SK-N-SH (cell line): Measurements from ENCODE around the gene RFFL. TPM values are rescaled to one million over a fixed set of nuclear protein-coding genes. Genes with fewer than 3 reads are reported as not detected.

ENCODE experiments used
- CTCF ChIA-PET: fragments of 300-600, 350-600 bp; formaldehyde crosslinking; extraction: SDS; loops from one replicate; lab custom pipeline; 2021; lab: Yijun Ruan, JAX
- POLR2A ChIA-PET: fragments of 350-600 bp; sonication (Branson Sonifier 250); formaldehyde crosslinking; extraction: SDS; loops from one replicate; lab custom pipeline; 2020; ENCODE audit warnings: antibody characterized with exemption, inconsistent platforms; lab: Yijun Ruan, JAX
- DNase-seq: peaks from one replicate; pipeline ENCODE4 v3.0.0; 2012
- H2AFZ ChIP-seq: fragments of 200-600 bp; sonication (generic); 2 replicates; pipeline ENCODE4 v1.8.1; 2016; ENCODE audit warnings: antibody characterized with exemption, mild to moderate bottlenecking, low read depth
- H3F3A ChIP-seq: fragments of 200-600 bp; sonication (generic); replicated peaks from 2 replicates; pipeline ENCODE3; 2016; ENCODE audit warnings: antibody characterized with exemption, mild to moderate bottlenecking; ENCODE audit not compliant: insufficient read depth
- H3K27ac ChIP-seq, 2 experiments: fragments of 200-500 bp in 1 of 2; fragments of 200-600 bp in 1 of 2; sonication (Bioruptor generic) in 1 of 2; sonication (generic), shearing (Covaris generic) in 1 of 2; 2 replicates each; pipeline versions ENCODE4 v1.5.1 to v1.6.1; 2014 to 2016; ENCODE audit warnings: low read depth in 2 of 2, inconsistent platforms in 1 of 2, low read length in 1 of 2, mild to moderate bottlenecking in 1 of 2, mixed read lengths in 1 of 2
- H3K27me3 ChIP-seq: fragments of 200-600 bp; sonication (generic), shearing (Covaris generic); 2 replicates; pipeline ENCODE4 v1.6.1; 2016; ENCODE audit warnings: mixed run types; ENCODE audit not compliant: insufficient read depth
- H3K36me3 ChIP-seq, 2 experiments: fragments of 200-500 bp in 1 of 2; fragments of 200-600 bp in 1 of 2; sonication (Bioruptor generic) in 1 of 2; sonication (generic) in 1 of 2; replicated peaks in 1 of 2; 2 replicates each; pipeline versions ENCODE3 to v1.5.1; 2014 to 2016; ENCODE audit warnings: low read length in 1 of 2, mild to moderate bottlenecking in 1 of 2; ENCODE audit not compliant: insufficient read depth in 2 of 2, control insufficient read depth in 1 of 2
- H3K4me1 ChIP-seq, 2 experiments: fragments of 200-500 bp in 1 of 2; fragments of 200-600 bp in 1 of 2; sonication (Bioruptor generic) in 1 of 2; sonication (generic), shearing (Covaris generic) in 1 of 2; 2 replicates each; pipeline versions ENCODE4 v1.5.1 to v1.6.1; 2014 to 2016; ENCODE audit warnings: low read depth in 1 of 2, low read length in 1 of 2, mixed run types in 1 of 2; ENCODE audit not compliant: insufficient read depth in 2 of 2, control insufficient read depth in 1 of 2
- H3K4me2 ChIP-seq: fragments of 200-600 bp; sonication (generic), shearing (Covaris generic); 2 replicates; pipeline ENCODE4 v1.6.1; 2017; ENCODE audit warnings: mixed run types
- H3K4me3 ChIP-seq, 2 experiments: fragments of 200-500 bp in 1 of 2; fragments of 200-600 bp in 1 of 2; sonication (Bioruptor generic) in 1 of 2; sonication (generic), shearing (Covaris generic) in 1 of 2; 2 replicates each; pipeline versions ENCODE4 v1.5.1 to v1.8.1; 2014 to 2016; ENCODE audit warnings: low read depth in 2 of 2, inconsistent platforms in 1 of 2, low read length in 1 of 2, mild to moderate bottlenecking in 1 of 2, mixed read lengths in 1 of 2, moderate library complexity in 1 of 2
- H3K79me2 ChIP-seq: fragments of 200-600 bp; sonication (generic); 2 replicates; pipeline ENCODE4 v1.8.1; 2017; ENCODE audit warnings: mild to moderate bottlenecking; ENCODE audit not compliant: insufficient read depth
- H3K9ac ChIP-seq: fragments of 200-600 bp; sonication (generic); 2 replicates; pipeline ENCODE4 v1.6.1; 2017; ENCODE audit warnings: mixed run types
- H3K9me2 ChIP-seq: fragments of 200-600 bp; sonication (generic); 2 replicates; pipeline ENCODE4 v1.6.1; 2017; ENCODE audit warnings: mixed run types
- H3K9me3 ChIP-seq: fragments of 200-600 bp; sonication (generic); 2 replicates; pipeline ENCODE4 v1.6.1; 2017; ENCODE audit warnings: mixed run types, mild to moderate bottlenecking, moderate library complexity
- H4K20me1 ChIP-seq: fragments of 200-600 bp; sonication (generic); 2 replicates; pipeline ENCODE4 v1.6.1; 2017; ENCODE audit warnings: mild to moderate bottlenecking, mixed run types; ENCODE audit not compliant: insufficient read depth
- CHD2 ChIP-seq: fragments of 150-350 bp; IDR thresholded peaks from 2 replicates; pipeline ENCODE4 v1.6.1; 2018; ENCODE audit warnings: low read length; ENCODE audit not compliant: partially characterized antibody
- ELF1 ChIP-seq: IDR thresholded peaks from 2 replicates; pipeline ENCODE4 v1.4.0; 2012
- EP300 ChIP-seq, 2 experiments: IDR thresholded peaks; 2 replicates each; pipeline versions ENCODE4 v1.4.0 to v1.6.1; 2012; ENCODE audit warnings: borderline replicate concordance in 1 of 2, low read depth in 1 of 2, low read length in 1 of 2
- EZH2phosphoT487 ChIP-seq: fragments of 200-600 bp; sonication (generic); IDR thresholded peaks from 2 replicates; pipeline ENCODE4 v1.6.1; 2017; ENCODE audit warnings: low read depth, mixed run types, mild to moderate bottlenecking, antibody characterized with exemption, moderate library complexity, borderline replicate concordance
- FOSL2 ChIP-seq: IDR thresholded peaks from 2 replicates; pipeline ENCODE4 v1.4.0; 2012; ENCODE audit warnings: low read depth, mild to moderate bottlenecking, moderate library complexity, borderline replicate concordance
- FOXJ3 ChIP-seq: sonication (generic); formaldehyde crosslinking; IDR thresholded peaks from 2 replicates; pipeline ENCODE4 v1.5.1; 2020; ENCODE audit warnings: mild to moderate bottlenecking, missing genetic modification reagents
- FOXM1 ChIP-seq: IDR thresholded peaks from 2 replicates; pipeline ENCODE4 v1.4.0; 2012; ENCODE audit warnings: low read depth, mild to moderate bottlenecking
- GABPA ChIP-seq: IDR thresholded peaks from 2 replicates; pipeline ENCODE4 v1.4.0; 2012; ENCODE audit warnings: low read depth, mild to moderate bottlenecking
- GATA2 ChIP-seq: sonication (generic); formaldehyde crosslinking; IDR thresholded peaks from 2 replicates; pipeline ENCODE4 v1.5.0; 2020; ENCODE audit warnings: mild to moderate bottlenecking, missing genetic modification reagents
- MEF2A ChIP-seq: IDR thresholded peaks from 2 replicates; pipeline ENCODE4 v1.4.0; 2012; ENCODE audit warnings: low read depth, borderline replicate concordance
- MXI1 ChIP-seq: IDR thresholded peaks from 2 replicates; pipeline ENCODE4 v1.6.1; 2012; ENCODE audit warnings: mild to moderate bottlenecking, low read depth, low read length, improper control_type of control experiment
- NRF1 ChIP-seq: IDR thresholded peaks from 2 replicates; pipeline ENCODE4 v1.6.1; 2012; ENCODE audit warnings: low read depth, mild to moderate bottlenecking, low read length
- POLR2AphosphoS5 ChIP-seq: IDR thresholded peaks from 2 replicates; pipeline ENCODE4 v1.6.1; 2012; ENCODE audit warnings: low read depth, low read length
- RAD21 ChIP-seq: IDR thresholded peaks from 2 replicates; pipeline ENCODE4 v1.6.1; 2012; ENCODE audit warnings: mild to moderate bottlenecking, low read length
- RCOR1 ChIP-seq: fragments of 150-350 bp; IDR thresholded peaks from 2 replicates; pipeline ENCODE4 v1.6.1; 2017; ENCODE audit warnings: antibody characterized with exemption, low read length
- RFX5 ChIP-seq: IDR thresholded peaks from 2 replicates; pipeline ENCODE4 v1.6.1; 2012; ENCODE audit warnings: mild to moderate bottlenecking, improper control_type of control experiment, low read length
- RXRA ChIP-seq: IDR thresholded peaks from 2 replicates; pipeline ENCODE4 v1.4.0; 2012; ENCODE audit warnings: low read depth, mild to moderate bottlenecking, borderline replicate concordance
- SMC3 ChIP-seq: IDR thresholded peaks from 2 replicates; pipeline ENCODE4 v1.6.1; 2012; ENCODE audit warnings: low read depth, low read length, improper control_type of control experiment
- TAF1 ChIP-seq: IDR thresholded peaks from 2 replicates; pipeline ENCODE4 v1.6.1; 2012; ENCODE audit warnings: low read depth, mild to moderate bottlenecking, low read length, moderate library complexity, borderline replicate concordance
- TCF12 ChIP-seq: IDR thresholded peaks from 2 replicates; pipeline ENCODE4 v1.4.0; 2012
- TEAD4 ChIP-seq: IDR thresholded peaks from 2 replicates; pipeline ENCODE4 v1.4.0; 2012; ENCODE audit warnings: mild to moderate bottlenecking, borderline replicate concordance; ENCODE audit not compliant: insufficient read depth
- YY1 ChIP-seq: IDR thresholded peaks from 2 replicates; pipeline ENCODE4 v1.4.0; 2012; ENCODE audit warnings: low read depth, mild to moderate bottlenecking
- WGBS: methylation state at CpG from one replicate; pipeline ENCODE4 v1.1.6; 2017; ENCODE audit warnings: low lambda C conversion rate; 5-methylcytosine and 5-hydroxymethylcytosine counted together
- polyA plus RNA-seq, 3 experiments: library from polyadenylated mRNA; depleted of rRNA; stranded (reverse); fragments of >200 nt; gene quantifications; 2 replicates each; pipeline ENCODE4 v1.2.3, GENCODE V29; 2012
- TF ChIP-seq, protein P1 (sequence below): fragments of 200-600 bp; sonication (generic); IDR thresholded peaks from 2 replicates; pipeline ENCODE4 v1.6.1; 2017; ENCODE audit warnings: antibody characterized with exemption, mild to moderate bottlenecking, moderate library complexity
- TF ChIP-seq, protein P2 (sequence below): IDR thresholded peaks from 2 replicates; pipeline ENCODE4 v1.6.1; 2012; ENCODE audit warnings: mild to moderate bottlenecking, low read depth, low read length, moderate library complexity
- TF ChIP-seq, protein P3 (sequence below): IDR thresholded peaks from 2 replicates; pipeline ENCODE4 v1.4.0; 2012; ENCODE audit warnings: low read depth, borderline replicate concordance
- TF ChIP-seq, protein P4 (sequence below): fragments of 150-350 bp; IDR thresholded peaks from 2 replicates; pipeline ENCODE4 v1.6.1; 2016; ENCODE audit warnings: mild to moderate bottlenecking, low read depth, low read length

RFFL gene
- polyA plus RNA-seq, 1 of the 3 experiments (the other 2 are of a cell fraction), result 10.1 TPM

DNA sequence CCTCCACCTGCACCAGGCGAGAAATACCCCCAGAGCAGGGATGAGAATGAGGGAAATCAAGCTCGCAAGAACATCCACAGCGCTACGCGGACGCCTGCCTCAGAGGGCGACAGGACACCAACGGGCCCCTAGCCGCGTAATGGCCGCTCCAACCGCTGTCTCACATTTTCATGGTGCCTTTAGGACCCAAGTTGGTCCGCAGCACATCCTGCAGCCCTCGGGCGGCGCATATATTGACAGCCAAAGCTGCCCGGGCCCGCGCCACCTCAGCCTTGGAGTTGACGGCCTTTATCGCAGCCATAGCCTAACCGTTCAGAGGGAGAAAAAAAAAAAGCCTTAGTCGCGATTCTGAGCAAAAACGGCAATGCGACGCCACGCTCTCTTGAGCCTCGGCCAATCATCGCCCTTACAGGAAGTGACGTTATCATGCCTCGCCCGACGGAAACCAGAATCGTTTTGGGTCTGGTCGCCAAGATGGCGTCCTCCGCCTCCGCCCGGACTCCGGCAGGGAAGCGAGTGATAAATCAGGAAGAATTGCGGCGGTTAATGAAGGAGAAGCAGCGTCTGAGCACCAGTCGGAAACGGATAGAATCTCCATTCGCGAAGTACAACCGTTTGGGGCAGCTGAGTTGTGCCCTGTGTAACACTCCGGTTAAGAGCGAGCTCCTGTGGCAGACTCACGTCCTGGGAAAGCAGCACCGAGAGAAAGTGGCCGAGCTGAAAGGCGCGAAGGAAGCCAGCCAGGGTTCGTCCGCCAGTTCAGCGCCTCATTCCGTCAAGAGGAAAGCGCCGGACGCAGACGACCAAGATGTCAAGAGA is 102.2 kb downstream of the RFFL start, which contains the start of the genes CCT6B and ZNF830:
Gene CCT6B (minus strand): TSS at position 368 of the 819 bp plus-strand sequence. CDS start 67 bp downstream, at position 301.
Gene ZNF830 (plus strand): TSS at position 448 of the 819 bp plus-strand sequence. CDS start 27 bp downstream, at position 475.
- Histone ChIP-seq H3K9me3 (no peaks in the 10 kb centered on the region), H3K27me3 (no peaks in the 10 kb centered on the region), H3K4me3 (peak within 1 kb of the TSS; percentile 97 to 99), H3K9me2 (no peaks in the 10 kb centered on the region), H3K4me1 (peaks cover 4 to 10% of the 10 kb centered on the region in 2 experiments; a peak in 3 of 4 replicates), H2AFZ (peak within 1 kb of the TSS; percentile 99), H3K36me3 (peaks cover 18 to 23% of the 10 kb centered on the region in 2 experiments), H3F3A (no peaks in the 10 kb centered on the region), H3K27ac (peak within 1 kb of the TSS; percentile 87 to 96), H3K9ac (peak within 1 kb of the TSS; percentile 96), H3K79me2 (peaks cover 32% of the 10 kb centered on the region), H3K4me2 (peak within 1 kb of the TSS; percentile 96), H4K20me1 (no peaks in the 10 kb centered on the region)
- 1% methylated on average over 51 of the region's 65 CpGs for WGBS
- ChIA-PET POLR2A (interaction anchor here (1.0 to 1.8 kb wide), 3 partner anchors 10 to 29 kb away, joined by 3 to 12 read pairs (median 5); partner anchors contain the start of gene LIG3), CTCF (interaction anchor here (0.8 kb wide), 1 partner anchor 128 kb away, joined by 4 read pairs; no protein-coding TSS in a partner anchor)
- peak; percentile 87 for DNase-seq
- TF ChIP-seq MXI1 (peak; percentile 78), NRF1 (no peak), FOXJ3 (CRISPR knock-in tag) (no peak), GABPA (peak; percentile 96), POLR2AphosphoS5 (peak; percentile 95), EZH2phosphoT487 (no peak), GATA2 (CRISPR knock-in tag) (no peak), YY1 (peak; percentile 97), ELF1 (peak; percentile 64; the same call in 1 of the 2 replicates), RAD21 (no peak), EP300 (IDR thresholded peaks at IDR 0.05; ENCODE audit: borderline replicate concordance in 1 of 2, low read depth in 1 of 2, low read length in 1 of 2) (peak in 1 of 2 experiments; percentile 35; a peak in 1 of 4 replicates), MEF2A (no peak), FOXM1 (0 out of 2 replicates have a peak, but pooled peaks have one; percentile 47), CHD2 (peak; percentile 81), SMC3 (0 out of 2 replicates have a peak, but pooled peaks have one; percentile 16), TAF1 (peak; percentile 90), RCOR1 (no peak), RXRA (no peak), FOSL2 (no peak), TEAD4 (no peak), TCF12 (no peak), RFX5 (peak; percentile 46; the same call in 1 of the 2 replicates)
- TF ChIP-seq, protein P1, sequence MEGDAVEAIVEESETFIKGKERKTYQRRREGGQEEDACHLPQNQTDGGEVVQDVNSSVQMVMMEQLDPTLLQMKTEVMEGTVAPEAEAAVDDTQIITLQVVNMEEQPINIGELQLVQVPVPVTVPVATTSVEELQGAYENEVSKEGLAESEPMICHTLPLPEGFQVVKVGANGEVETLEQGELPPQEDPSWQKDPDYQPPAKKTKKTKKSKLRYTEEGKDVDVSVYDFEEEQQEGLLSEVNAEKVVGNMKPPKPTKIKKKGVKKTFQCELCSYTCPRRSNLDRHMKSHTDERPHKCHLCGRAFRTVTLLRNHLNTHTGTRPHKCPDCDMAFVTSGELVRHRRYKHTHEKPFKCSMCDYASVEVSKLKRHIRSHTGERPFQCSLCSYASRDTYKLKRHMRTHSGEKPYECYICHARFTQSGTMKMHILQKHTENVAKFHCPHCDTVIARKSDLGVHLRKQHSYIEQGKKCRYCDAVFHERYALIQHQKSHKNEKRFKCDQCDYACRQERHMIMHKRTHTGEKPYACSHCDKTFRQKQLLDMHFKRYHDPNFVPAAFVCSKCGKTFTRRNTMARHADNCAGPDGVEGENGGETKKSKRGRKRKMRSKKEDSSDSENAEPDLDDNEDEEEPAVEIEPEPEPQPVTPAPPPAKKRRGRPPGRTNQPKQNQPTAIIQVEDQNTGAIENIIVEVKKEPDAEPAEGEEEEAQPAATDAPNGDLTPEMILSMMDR, result no peak
- TF ChIP-seq, protein P2, sequence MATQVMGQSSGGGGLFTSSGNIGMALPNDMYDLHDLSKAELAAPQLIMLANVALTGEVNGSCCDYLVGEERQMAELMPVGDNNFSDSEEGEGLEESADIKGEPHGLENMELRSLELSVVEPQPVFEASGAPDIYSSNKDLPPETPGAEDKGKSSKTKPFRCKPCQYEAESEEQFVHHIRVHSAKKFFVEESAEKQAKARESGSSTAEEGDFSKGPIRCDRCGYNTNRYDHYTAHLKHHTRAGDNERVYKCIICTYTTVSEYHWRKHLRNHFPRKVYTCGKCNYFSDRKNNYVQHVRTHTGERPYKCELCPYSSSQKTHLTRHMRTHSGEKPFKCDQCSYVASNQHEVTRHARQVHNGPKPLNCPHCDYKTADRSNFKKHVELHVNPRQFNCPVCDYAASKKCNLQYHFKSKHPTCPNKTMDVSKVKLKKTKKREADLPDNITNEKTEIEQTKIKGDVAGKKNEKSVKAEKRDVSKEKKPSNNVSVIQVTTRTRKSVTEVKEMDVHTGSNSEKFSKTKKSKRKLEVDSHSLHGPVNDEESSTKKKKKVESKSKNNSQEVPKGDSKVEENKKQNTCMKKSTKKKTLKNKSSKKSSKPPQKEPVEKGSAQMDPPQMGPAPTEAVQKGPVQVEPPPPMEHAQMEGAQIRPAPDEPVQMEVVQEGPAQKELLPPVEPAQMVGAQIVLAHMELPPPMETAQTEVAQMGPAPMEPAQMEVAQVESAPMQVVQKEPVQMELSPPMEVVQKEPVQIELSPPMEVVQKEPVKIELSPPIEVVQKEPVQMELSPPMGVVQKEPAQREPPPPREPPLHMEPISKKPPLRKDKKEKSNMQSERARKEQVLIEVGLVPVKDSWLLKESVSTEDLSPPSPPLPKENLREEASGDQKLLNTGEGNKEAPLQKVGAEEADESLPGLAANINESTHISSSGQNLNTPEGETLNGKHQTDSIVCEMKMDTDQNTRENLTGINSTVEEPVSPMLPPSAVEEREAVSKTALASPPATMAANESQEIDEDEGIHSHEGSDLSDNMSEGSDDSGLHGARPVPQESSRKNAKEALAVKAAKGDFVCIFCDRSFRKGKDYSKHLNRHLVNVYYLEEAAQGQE, result 0 out of 2 replicates have a peak, but pooled peaks have one; percentile 8
- TF ChIP-seq, protein P3, sequence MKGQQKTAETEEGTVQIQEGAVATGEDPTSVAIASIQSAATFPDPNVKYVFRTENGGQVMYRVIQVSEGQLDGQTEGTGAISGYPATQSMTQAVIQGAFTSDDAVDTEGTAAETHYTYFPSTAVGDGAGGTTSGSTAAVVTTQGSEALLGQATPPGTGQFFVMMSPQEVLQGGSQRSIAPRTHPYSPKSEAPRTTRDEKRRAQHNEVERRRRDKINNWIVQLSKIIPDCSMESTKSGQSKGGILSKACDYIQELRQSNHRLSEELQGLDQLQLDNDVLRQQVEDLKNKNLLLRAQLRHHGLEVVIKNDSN, result no peak
- TF ChIP-seq, protein P4, sequence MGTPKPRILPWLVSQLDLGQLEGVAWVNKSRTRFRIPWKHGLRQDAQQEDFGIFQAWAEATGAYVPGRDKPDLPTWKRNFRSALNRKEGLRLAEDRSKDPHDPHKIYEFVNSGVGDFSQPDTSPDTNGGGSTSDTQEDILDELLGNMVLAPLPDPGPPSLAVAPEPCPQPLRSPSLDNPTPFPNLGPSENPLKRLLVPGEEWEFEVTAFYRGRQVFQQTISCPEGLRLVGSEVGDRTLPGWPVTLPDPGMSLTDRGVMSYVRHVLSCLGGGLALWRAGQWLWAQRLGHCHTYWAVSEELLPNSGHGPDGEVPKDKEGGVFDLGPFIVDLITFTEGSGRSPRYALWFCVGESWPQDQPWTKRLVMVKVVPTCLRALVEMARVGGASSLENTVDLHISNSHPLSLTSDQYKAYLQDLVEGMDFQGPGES, result no peak
